SK-N-SH (cell line): Measurements from ENCODE around the gene TBC1D16. TPM values are rescaled to one million over a fixed set of nuclear protein-coding genes. Genes with fewer than 3 reads are reported as not detected.

ENCODE experiments used
- CTCF ChIA-PET: fragments of 300-600, 350-600 bp; formaldehyde crosslinking; extraction: SDS; loops from one replicate; lab custom pipeline; 2021; lab: Yijun Ruan, JAX
- POLR2A ChIA-PET: fragments of 350-600 bp; sonication (Branson Sonifier 250); formaldehyde crosslinking; extraction: SDS; loops from one replicate; lab custom pipeline; 2020; ENCODE audit warnings: antibody characterized with exemption, inconsistent platforms; lab: Yijun Ruan, JAX
- DNase-seq: peaks from one replicate; pipeline ENCODE4 v3.0.0; 2012
- H2AFZ ChIP-seq: fragments of 200-600 bp; sonication (generic); 2 replicates; pipeline ENCODE4 v1.8.1; 2016; ENCODE audit warnings: antibody characterized with exemption, mild to moderate bottlenecking, low read depth
- H3F3A ChIP-seq: fragments of 200-600 bp; sonication (generic); replicated peaks from 2 replicates; pipeline ENCODE3; 2016; ENCODE audit warnings: antibody characterized with exemption, mild to moderate bottlenecking; ENCODE audit not compliant: insufficient read depth
- H3K27ac ChIP-seq, 2 experiments: fragments of 200-500 bp in 1 of 2; fragments of 200-600 bp in 1 of 2; sonication (Bioruptor generic) in 1 of 2; sonication (generic), shearing (Covaris generic) in 1 of 2; 2 replicates each; pipeline versions ENCODE4 v1.5.1 to v1.6.1; 2014 to 2016; ENCODE audit warnings: low read depth in 2 of 2, inconsistent platforms in 1 of 2, low read length in 1 of 2, mild to moderate bottlenecking in 1 of 2, mixed read lengths in 1 of 2
- H3K27me3 ChIP-seq: fragments of 200-600 bp; sonication (generic), shearing (Covaris generic); 2 replicates; pipeline ENCODE4 v1.6.1; 2016; ENCODE audit warnings: mixed run types; ENCODE audit not compliant: insufficient read depth
- H3K36me3 ChIP-seq, 2 experiments: fragments of 200-500 bp in 1 of 2; fragments of 200-600 bp in 1 of 2; sonication (Bioruptor generic) in 1 of 2; sonication (generic) in 1 of 2; replicated peaks in 1 of 2; 2 replicates each; pipeline versions ENCODE3 to v1.5.1; 2014 to 2016; ENCODE audit warnings: low read length in 1 of 2, mild to moderate bottlenecking in 1 of 2; ENCODE audit not compliant: insufficient read depth in 2 of 2, control insufficient read depth in 1 of 2
- H3K4me1 ChIP-seq, 2 experiments: fragments of 200-500 bp in 1 of 2; fragments of 200-600 bp in 1 of 2; sonication (Bioruptor generic) in 1 of 2; sonication (generic), shearing (Covaris generic) in 1 of 2; 2 replicates each; pipeline versions ENCODE4 v1.5.1 to v1.6.1; 2014 to 2016; ENCODE audit warnings: low read depth in 1 of 2, low read length in 1 of 2, mixed run types in 1 of 2; ENCODE audit not compliant: insufficient read depth in 2 of 2, control insufficient read depth in 1 of 2
- H3K4me2 ChIP-seq: fragments of 200-600 bp; sonication (generic), shearing (Covaris generic); 2 replicates; pipeline ENCODE4 v1.6.1; 2017; ENCODE audit warnings: mixed run types
- H3K4me3 ChIP-seq, 2 experiments: fragments of 200-500 bp in 1 of 2; fragments of 200-600 bp in 1 of 2; sonication (Bioruptor generic) in 1 of 2; sonication (generic), shearing (Covaris generic) in 1 of 2; 2 replicates each; pipeline versions ENCODE4 v1.5.1 to v1.8.1; 2014 to 2016; ENCODE audit warnings: low read depth in 2 of 2, inconsistent platforms in 1 of 2, low read length in 1 of 2, mild to moderate bottlenecking in 1 of 2, mixed read lengths in 1 of 2, moderate library complexity in 1 of 2
- H3K79me2 ChIP-seq: fragments of 200-600 bp; sonication (generic); 2 replicates; pipeline ENCODE4 v1.8.1; 2017; ENCODE audit warnings: mild to moderate bottlenecking; ENCODE audit not compliant: insufficient read depth
- H3K9ac ChIP-seq: fragments of 200-600 bp; sonication (generic); 2 replicates; pipeline ENCODE4 v1.6.1; 2017; ENCODE audit warnings: mixed run types
- H3K9me2 ChIP-seq: fragments of 200-600 bp; sonication (generic); 2 replicates; pipeline ENCODE4 v1.6.1; 2017; ENCODE audit warnings: mixed run types
- H3K9me3 ChIP-seq: fragments of 200-600 bp; sonication (generic); 2 replicates; pipeline ENCODE4 v1.6.1; 2017; ENCODE audit warnings: mixed run types, mild to moderate bottlenecking, moderate library complexity
- H4K20me1 ChIP-seq: fragments of 200-600 bp; sonication (generic); 2 replicates; pipeline ENCODE4 v1.6.1; 2017; ENCODE audit warnings: mild to moderate bottlenecking, mixed run types; ENCODE audit not compliant: insufficient read depth
- CHD2 ChIP-seq: fragments of 150-350 bp; IDR thresholded peaks from 2 replicates; pipeline ENCODE4 v1.6.1; 2018; ENCODE audit warnings: low read length; ENCODE audit not compliant: partially characterized antibody
- ELF1 ChIP-seq: IDR thresholded peaks from 2 replicates; pipeline ENCODE4 v1.4.0; 2012
- EP300 ChIP-seq, 2 experiments: IDR thresholded peaks; 2 replicates each; pipeline versions ENCODE4 v1.4.0 to v1.6.1; 2012; ENCODE audit warnings: borderline replicate concordance in 1 of 2, low read depth in 1 of 2, low read length in 1 of 2
- EZH2phosphoT487 ChIP-seq: fragments of 200-600 bp; sonication (generic); IDR thresholded peaks from 2 replicates; pipeline ENCODE4 v1.6.1; 2017; ENCODE audit warnings: low read depth, mixed run types, mild to moderate bottlenecking, antibody characterized with exemption, moderate library complexity, borderline replicate concordance
- FOSL2 ChIP-seq: IDR thresholded peaks from 2 replicates; pipeline ENCODE4 v1.4.0; 2012; ENCODE audit warnings: low read depth, mild to moderate bottlenecking, moderate library complexity, borderline replicate concordance
- FOXJ3 ChIP-seq: sonication (generic); formaldehyde crosslinking; IDR thresholded peaks from 2 replicates; pipeline ENCODE4 v1.5.1; 2020; ENCODE audit warnings: mild to moderate bottlenecking, missing genetic modification reagents
- FOXM1 ChIP-seq: IDR thresholded peaks from 2 replicates; pipeline ENCODE4 v1.4.0; 2012; ENCODE audit warnings: low read depth, mild to moderate bottlenecking
- IRF3 ChIP-seq: fragments of 150-350 bp; IDR thresholded peaks from 2 replicates; pipeline ENCODE4 v1.6.1; 2016; ENCODE audit warnings: mild to moderate bottlenecking, low read depth, low read length
- JUND ChIP-seq: IDR thresholded peaks from 2 replicates; pipeline ENCODE4 v1.4.0; 2012
- MEF2A ChIP-seq: IDR thresholded peaks from 2 replicates; pipeline ENCODE4 v1.4.0; 2012; ENCODE audit warnings: low read depth, borderline replicate concordance
- NRF1 ChIP-seq: IDR thresholded peaks from 2 replicates; pipeline ENCODE4 v1.6.1; 2012; ENCODE audit warnings: low read depth, mild to moderate bottlenecking, low read length
- PBX3 ChIP-seq: IDR thresholded peaks from 2 replicates; pipeline ENCODE4; 2012
- RAD21 ChIP-seq: IDR thresholded peaks from 2 replicates; pipeline ENCODE4 v1.6.1; 2012; ENCODE audit warnings: mild to moderate bottlenecking, low read length
- RCOR1 ChIP-seq: fragments of 150-350 bp; IDR thresholded peaks from 2 replicates; pipeline ENCODE4 v1.6.1; 2017; ENCODE audit warnings: antibody characterized with exemption, low read length
- REST ChIP-seq: IDR thresholded peaks from 2 replicates; pipeline ENCODE4 v1.6.1; 2012; ENCODE audit warnings: mild to moderate bottlenecking, low read depth, low read length, moderate library complexity
- RXRA ChIP-seq: IDR thresholded peaks from 2 replicates; pipeline ENCODE4 v1.4.0; 2012; ENCODE audit warnings: low read depth, mild to moderate bottlenecking, borderline replicate concordance
- SIN3A ChIP-seq: IDR thresholded peaks from 2 replicates; pipeline ENCODE4 v1.6.1; 2012; ENCODE audit warnings: low read depth, mild to moderate bottlenecking, low read length, moderate library complexity, borderline replicate concordance
- SMC3 ChIP-seq: IDR thresholded peaks from 2 replicates; pipeline ENCODE4 v1.6.1; 2012; ENCODE audit warnings: low read depth, low read length, improper control_type of control experiment
- TAF1 ChIP-seq: IDR thresholded peaks from 2 replicates; pipeline ENCODE4 v1.6.1; 2012; ENCODE audit warnings: low read depth, mild to moderate bottlenecking, low read length, moderate library complexity, borderline replicate concordance
- TCF12 ChIP-seq: IDR thresholded peaks from 2 replicates; pipeline ENCODE4 v1.4.0; 2012
- USF1 ChIP-seq: IDR thresholded peaks from 2 replicates; pipeline ENCODE4 v1.4.0; 2012; ENCODE audit warnings: low read depth, borderline replicate concordance
- USF2 ChIP-seq: fragments of 150-350 bp; IDR thresholded peaks from 2 replicates; pipeline ENCODE4 v1.6.1; 2017; ENCODE audit warnings: antibody characterized with exemption, low read length, low read depth, borderline replicate concordance
- YY1 ChIP-seq: IDR thresholded peaks from 2 replicates; pipeline ENCODE4 v1.4.0; 2012; ENCODE audit warnings: low read depth, mild to moderate bottlenecking
- ZBTB33 ChIP-seq: IDR thresholded peaks from 2 replicates; pipeline ENCODE4 v1.4.0; 2012; ENCODE audit warnings: low read depth, borderline replicate concordance
- WGBS: methylation state at CpG from one replicate; pipeline ENCODE4 v1.1.6; 2017; ENCODE audit warnings: low lambda C conversion rate; 5-methylcytosine and 5-hydroxymethylcytosine counted together
- polyA plus RNA-seq, 3 experiments: library from polyadenylated mRNA; depleted of rRNA; stranded (reverse); fragments of >200 nt; gene quantifications; 2 replicates each; pipeline ENCODE4 v1.2.3, GENCODE V29; 2012

TBC1D16 gene
- polyA plus RNA-seq, 1 of the 3 experiments (the other 2 are of a cell fraction) = 14.5 TPM

DNA sequence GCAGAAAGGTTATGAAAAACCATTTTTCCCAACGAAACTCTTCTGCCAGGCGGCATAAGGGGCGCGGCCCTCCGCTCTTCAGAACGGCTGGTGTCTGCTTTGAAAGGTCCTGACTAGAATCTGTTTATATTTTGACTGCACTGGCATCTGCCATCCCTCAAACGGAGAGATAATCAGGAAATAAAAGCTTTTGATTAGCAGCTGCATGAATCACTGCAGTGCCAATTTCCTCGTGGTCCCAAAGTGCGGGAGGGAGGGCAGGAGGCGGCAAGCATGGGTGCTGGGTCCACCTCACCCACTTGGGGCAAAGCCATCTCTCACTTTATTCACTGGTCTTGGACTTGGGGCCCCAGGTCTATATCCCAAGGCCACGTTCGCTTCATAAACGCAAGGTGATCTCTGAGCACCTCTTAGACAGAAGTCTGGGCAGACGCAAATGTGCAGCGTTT lies 49.7 kb downstream of the TBC1D16 start:
- H3K9me3 ChIP-seq = no peaks in the 10 kb centered on the region
- peak; percentile 87 for DNase-seq
- ChIA-PET POLR2A (interaction anchor here (0.7 to 0.9 kb wide), 2 partner anchors 175 to 200 kb away, joined by 3 read pairs; no protein-coding TSS in a partner anchor), CTCF (interaction anchor here (0.7 to 13.1 kb wide), 19 partner anchors 11 to 263 kb away, joined by 3 to 209 read pairs (median 7); partner anchors contain the start of genes CBX4 and GAA)
- H3K9ac ChIP-seq = no peak overlapping the region
- no peak overlapping the region for H2AFZ ChIP-seq
- no peaks in the 10 kb centered on the region for H3K9me2 ChIP-seq
- no peaks in the 10 kb centered on the region for H3K36me3 ChIP-seq
- H3K4me3 ChIP-seq = no peak overlapping the region; a peak in 1 of 4 replicates
- H3K4me2 ChIP-seq = peak overlapping the region; percentile 41; the same call in 1 of the 2 replicates
- peaks cover 18% of the 10 kb centered on the region; the same call in 1 of the 2 replicates for H3K79me2 ChIP-seq
- H3K27ac ChIP-seq = peak overlapping the region in 1 of 2 experiments; percentile 60; a peak in 2 of 4 replicates
- peaks cover 5% of the 10 kb centered on the region for H3F3A ChIP-seq
- WGBS = 57% methylated on average over 15 of the region's 15 CpGs
- H3K27me3 ChIP-seq = no peaks in the 10 kb centered on the region
- peaks cover 29 to 48% of the 10 kb centered on the region in 2 experiments; a peak in 3 of 4 replicates for H3K4me1 ChIP-seq
- H4K20me1 ChIP-seq = peaks cover 21% of the 10 kb centered on the region
- 0 out of 2 replicates have a peak, but pooled peaks have one; percentile 4 for TF ChIP-seq RAD21
- TF ChIP-seq SIN3A = no peak
- no peak for TF ChIP-seq MEF2A
- peak; percentile 96 for TF ChIP-seq RCOR1
- no peak for TF ChIP-seq NRF1
- no peak for TF ChIP-seq FOSL2
- no peak for TF ChIP-seq REST
- no peak for TF ChIP-seq RXRA
- no peak for TF ChIP-seq TAF1
- TF ChIP-seq JUND = no peak
- TF ChIP-seq USF1 = no peak
- TF ChIP-seq ZBTB33 = no peak
- TF ChIP-seq FOXM1 = no peak
- TF ChIP-seq IRF3 = no peak
- TF ChIP-seq PBX3 = no peak
- TF ChIP-seq FOXJ3 (CRISPR knock-in tag) = peak; percentile 84
- no peak for TF ChIP-seq YY1
- TF ChIP-seq EZH2phosphoT487 = no peak
- TF ChIP-seq ELF1 = no peak
- TF ChIP-seq CHD2 = peak; percentile 79
- TF ChIP-seq EP300 (IDR thresholded peaks at IDR 0.05; ENCODE audit: borderline replicate concordance in 1 of 2, low read depth in 1 of 2, low read length in 1 of 2) = peak in 1 of 2 experiments; percentile 82; a peak in 2 of 4 replicates
- TF ChIP-seq TCF12 = peak; percentile 65; the same call in 1 of the 2 replicates
- TF ChIP-seq SMC3 = no peak
- no peak for TF ChIP-seq USF2
